Suprapubic skin (tissue), 4 donors: ENCODE measurements around the gene EPB41.

ENCODE experiments used
- POLR2A ChIP-seq, 2 donors: fragments of 450-650 bp; IDR thresholded peaks; one replicate each; pipeline ENCODE4 v1.6.1; 2017; ENCODE audit warnings: antibody characterized with exemption in 2 of 2, mild to moderate bottlenecking in 2 of 2, moderate library complexity in 2 of 2
- POLR2AphosphoS5 ChIP-seq, 3 donors: sonication (generic); formaldehyde crosslinking; IDR thresholded peaks; one replicate each; pipeline ENCODE4 v1.6.1; 2017; ENCODE audit warnings: antibody characterized with exemption in 3 of 3
- TF ChIP-seq, protein P1 (sequence below), 2 donors: fragments of 200-600 bp in 1 of 2; fragments of 450-650 bp in 1 of 2; sonication (generic) in 1 of 2; IDR thresholded peaks; one replicate each; pipeline ENCODE4 v1.5.1; 2016 to 2019; ENCODE audit warnings: antibody characterized with exemption in 2 of 2, mild to moderate bottlenecking in 1 of 2, moderate library complexity in 1 of 2

DNA sequence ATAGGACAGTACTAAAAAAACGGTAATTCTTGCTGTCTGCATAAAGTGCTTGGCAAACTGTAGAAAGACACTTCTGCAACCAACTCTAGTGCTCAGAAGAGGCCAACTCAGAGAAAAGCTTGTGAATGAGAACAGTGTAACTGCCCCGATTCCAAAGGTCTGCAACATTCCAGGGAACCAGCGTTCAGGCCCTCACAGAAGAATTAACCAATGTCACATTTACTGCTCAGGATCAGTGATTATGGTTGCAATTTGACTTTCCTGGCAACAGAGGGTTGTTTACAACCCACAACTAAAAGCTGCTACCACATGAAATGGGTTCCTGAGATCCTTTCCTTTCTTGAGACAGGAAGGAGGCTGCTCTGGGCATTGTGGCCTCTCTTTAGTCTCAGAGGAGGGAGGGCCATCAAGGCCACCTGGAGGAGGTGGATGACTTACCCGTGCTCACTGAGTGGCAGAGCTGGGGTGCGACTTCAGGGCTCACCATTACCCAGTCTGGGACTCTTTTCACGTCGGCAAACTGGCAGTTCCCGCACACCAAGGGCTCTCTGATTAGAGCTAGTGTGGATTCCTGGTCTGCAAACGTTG, 252.0 kb downstream of the EPB41 start:
- TF ChIP-seq POLR2AphosphoS5 (IDR thresholded peaks at IDR 0.05), result no peak
- TF ChIP-seq, protein P1, sequence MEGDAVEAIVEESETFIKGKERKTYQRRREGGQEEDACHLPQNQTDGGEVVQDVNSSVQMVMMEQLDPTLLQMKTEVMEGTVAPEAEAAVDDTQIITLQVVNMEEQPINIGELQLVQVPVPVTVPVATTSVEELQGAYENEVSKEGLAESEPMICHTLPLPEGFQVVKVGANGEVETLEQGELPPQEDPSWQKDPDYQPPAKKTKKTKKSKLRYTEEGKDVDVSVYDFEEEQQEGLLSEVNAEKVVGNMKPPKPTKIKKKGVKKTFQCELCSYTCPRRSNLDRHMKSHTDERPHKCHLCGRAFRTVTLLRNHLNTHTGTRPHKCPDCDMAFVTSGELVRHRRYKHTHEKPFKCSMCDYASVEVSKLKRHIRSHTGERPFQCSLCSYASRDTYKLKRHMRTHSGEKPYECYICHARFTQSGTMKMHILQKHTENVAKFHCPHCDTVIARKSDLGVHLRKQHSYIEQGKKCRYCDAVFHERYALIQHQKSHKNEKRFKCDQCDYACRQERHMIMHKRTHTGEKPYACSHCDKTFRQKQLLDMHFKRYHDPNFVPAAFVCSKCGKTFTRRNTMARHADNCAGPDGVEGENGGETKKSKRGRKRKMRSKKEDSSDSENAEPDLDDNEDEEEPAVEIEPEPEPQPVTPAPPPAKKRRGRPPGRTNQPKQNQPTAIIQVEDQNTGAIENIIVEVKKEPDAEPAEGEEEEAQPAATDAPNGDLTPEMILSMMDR (IDR thresholded peaks at IDR 0.05), result no peak
- TF ChIP-seq POLR2A (IDR thresholded peaks at IDR 0.05), result no peak
